ENCODE measurements around the gene COG4. TPM values are rescaled to one million over a fixed set of nuclear protein-coding genes. Genes with fewer than 3 reads are reported as not detected.

Gene COG4
- total RNA-seq, 3 donors from 2014 or later (not counting 1 experiment from before 2014, with no cell fraction given) = 29.5 to 44.4 (median 31.6) TPM

DNA sequence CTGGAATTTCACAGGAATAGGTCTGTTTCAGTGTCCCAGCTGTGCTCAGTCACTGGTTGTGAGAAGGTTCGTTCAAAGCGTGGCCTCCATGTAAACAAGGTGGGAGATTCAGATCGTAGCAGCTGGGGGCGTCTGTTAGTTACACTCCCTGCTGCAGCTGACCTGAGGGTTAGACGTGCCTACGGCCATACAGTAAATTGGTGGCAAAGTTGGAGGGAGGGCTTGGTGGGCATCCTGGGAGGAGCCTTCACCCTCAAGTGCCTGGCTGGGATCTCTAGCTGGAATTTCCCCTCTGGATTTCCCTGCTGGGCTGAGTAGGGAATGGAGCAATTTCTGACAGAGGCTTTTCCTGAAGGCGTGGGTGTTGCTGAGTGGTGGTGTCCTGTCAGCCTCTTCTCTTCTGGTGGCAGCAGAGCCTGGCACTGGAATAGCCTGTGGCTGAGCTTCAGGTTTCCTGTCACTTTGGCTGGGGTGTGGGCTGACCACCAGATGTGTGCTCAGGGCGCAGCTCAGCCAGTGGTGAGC lies 62.6 kb downstream of the COG4 start:
- WGBS (ENCODE audit: insufficient coverage) = 76% methylated on average over 8 of the region's 8 CpGs
- Histone ChIP-seq H3K27ac (ENCODE audit: low read length) (no peak overlapping the region), H3K4me3 (ENCODE audit: low read length) (no peak overlapping the region), H3K9me3 (ENCODE audit: control insufficient read depth, insufficient read depth, low read length) (no peaks in the 10 kb centered on the region), H3K4me1 (ENCODE audit: control insufficient read depth, insufficient read depth, low read length) (peaks cover 14% of the 10 kb centered on the region), H3K27me3 (ENCODE audit: control insufficient read depth, insufficient read depth, low read length) (no peaks in the 10 kb centered on the region), H3K36me3 (ENCODE audit: control insufficient read depth, insufficient read depth, low read length) (no peaks in the 10 kb centered on the region)
- ATAC-seq = peak in 2 of 3 donors; percentile 40 to 61
- no peak overlapping the region for H3K27ac Mint-ChIP-seq
- no peaks in the 10 kb centered on the region for H3K9me3 Mint-ChIP-seq
- no peak for TF ChIP-seq CTCF (IDR thresholded peaks at IDR 0.05)
- intact Hi-C loops (cut with micrococcal nuclease) = no loop called here
- no peak overlapping the region for H3K4me3 Mint-ChIP-seq
- H3K4me1 Mint-ChIP-seq = peaks cover 4 to 13% of the 10 kb centered on the region in 2 donors
- no peaks in the 10 kb centered on the region for H3K36me3 Mint-ChIP-seq
- no peaks in the 10 kb centered on the region for H3K27me3 Mint-ChIP-seq (ENCODE audit: low read depth in 2 of 2)
- no peak for DNase-seq

GRCh38 chr16:70457446-70458166 lies 65.7 kb downstream of the COG4 start:
- Mint-ChIP-seq H3K27me3 (ENCODE audit: low read depth in 2 of 2) (no peaks in the 10 kb centered on the region), H3K4me1 (peaks cover 10 to 32% of the 10 kb centered on the region in 2 donors), H3K27ac (no peak overlapping the region), H3K36me3 (no peaks in the 10 kb centered on the region), H3K9me3 (no peaks in the 10 kb centered on the region), H3K4me3 (peak overlapping the region; percentile 31)
- no peaks in the 10 kb centered on the region for H3K9me3 ChIP-seq (ENCODE audit: control insufficient read depth, insufficient read depth, low read length)
- WGBS (ENCODE audit: insufficient coverage) = 95% methylated on average over 5 of the region's 5 CpGs
- no peaks in the 10 kb centered on the region for H3K27me3 ChIP-seq (ENCODE audit: control insufficient read depth, insufficient read depth, low read length)
- intact Hi-C loops (cut with micrococcal nuclease) = no loop called here
- TF ChIP-seq CTCF (IDR thresholded peaks at IDR 0.05) = no peak
- H3K4me3 ChIP-seq (ENCODE audit: low read length) = no peak overlapping the region
- no peak overlapping the region for H3K27ac ChIP-seq (ENCODE audit: low read length)
- no peak for DNase-seq
- H3K4me1 ChIP-seq (ENCODE audit: control insufficient read depth, insufficient read depth, low read length) = peaks cover 35% of the 10 kb centered on the region
- no peaks in the 10 kb centered on the region for H3K36me3 ChIP-seq (ENCODE audit: control insufficient read depth, insufficient read depth, low read length)
- ATAC-seq = no peak

DNA sequence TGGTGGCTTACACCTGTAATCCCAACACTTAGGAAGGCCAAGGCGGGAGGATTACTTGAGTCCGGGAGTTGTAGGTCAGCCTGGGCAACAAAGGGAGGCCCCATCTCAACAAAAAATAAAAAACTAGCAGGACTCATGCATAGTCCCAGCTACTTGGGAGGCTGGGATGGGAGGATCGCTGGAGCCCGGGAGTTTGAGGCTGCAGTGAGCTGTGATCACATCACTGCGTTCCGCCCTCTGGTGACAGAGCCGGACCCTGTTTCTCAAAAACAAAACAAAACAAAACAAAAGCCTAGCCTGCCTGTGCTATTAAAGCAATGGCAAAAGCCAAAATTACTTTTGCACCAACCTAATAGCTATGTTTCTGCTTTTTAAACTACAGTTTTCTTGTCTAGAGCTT lies 67.4 kb downstream of the COG4 start:
- Histone ChIP-seq H3K4me1 (ENCODE audit: control insufficient read depth, insufficient read depth, low read length) (peaks cover 26% of the 10 kb centered on the region), H3K9me3 (ENCODE audit: control insufficient read depth, insufficient read depth, low read length) (no peaks in the 10 kb centered on the region), H3K4me3 (ENCODE audit: low read length) (no peak overlapping the region), H3K27ac (ENCODE audit: low read length) (no peak overlapping the region), H3K27me3 (ENCODE audit: control insufficient read depth, insufficient read depth, low read length) (no peaks in the 10 kb centered on the region), H3K36me3 (ENCODE audit: control insufficient read depth, insufficient read depth, low read length) (no peaks in the 10 kb centered on the region)
- no peaks in the 10 kb centered on the region for H3K27me3 Mint-ChIP-seq (ENCODE audit: low read depth in 2 of 2)
- no peak for TF ChIP-seq CTCF (IDR thresholded peaks at IDR 0.05)
- no peak for ATAC-seq
- H3K4me1 Mint-ChIP-seq = peaks cover 10 to 24% of the 10 kb centered on the region in 2 donors
- no peak for DNase-seq
- no peaks in the 10 kb centered on the region for H3K9me3 Mint-ChIP-seq
- H3K27ac Mint-ChIP-seq = no peak overlapping the region
- intact Hi-C loops (cut with micrococcal nuclease) = no loop called here
- WGBS (ENCODE audit: insufficient coverage) = 96% methylated on average over 7 of the region's 7 CpGs
- peak overlapping the region; percentile 64 for H3K4me3 Mint-ChIP-seq
- no peaks in the 10 kb centered on the region for H3K36me3 Mint-ChIP-seq
